ENCODE results near the gene KRT15.
"Not testable (repeated sequence)": the region's sequence is repeated elsewhere in the genome, so short reads cannot be mapped to it uniquely, and the experiment has no call there.

Gene KRT15

GRCh38 chr17:41544935-41545334, 26.2 kb upstream of the KRT15 start:
- no peak for DNase-seq (ENCODE audit: extremely low read depth in 1 of 2, low read depth in 1 of 2)

GRCh38 chr17:41544491-41544892, 25.8 kb upstream of the KRT15 start:
- DNase-seq (ENCODE audit: extremely low read depth in 1 of 2, low read depth in 1 of 2): no peak

GRCh38 chr17:41542786-41543185, 24.1 kb upstream of the KRT15 start:
- not testable (repeated sequence) for DNase-seq (ENCODE audit: extremely low read depth in 1 of 2, low read depth in 1 of 2)

GRCh38 chr17:41542357-41542756, 23.7 kb upstream of the KRT15 start:
- DNase-seq (ENCODE audit: extremely low read depth in 1 of 2, low read depth in 1 of 2): no peak

GRCh38 chr17:41540921-41541625, 22.4 kb upstream of the KRT15 start:
- no peak for DNase-seq (ENCODE audit: extremely low read depth in 1 of 2, low read depth in 1 of 2)

- DNase-seq (ENCODE audit: extremely low read depth in 1 of 2, low read depth in 1 of 2): no peak
These were observed 21.4 kb upstream of the KRT15 start for GRCh38 chr17:41539979-41540701.

GRCh38 chr17:41539071-41539492, 20.4 kb upstream of the KRT15 start:
- DNase-seq (ENCODE audit: extremely low read depth in 1 of 2, low read depth in 1 of 2): no peak

- no peak for DNase-seq (ENCODE audit: extremely low read depth in 1 of 2, low read depth in 1 of 2)
These were observed 19.9 kb upstream of the KRT15 start for GRCh38 chr17:41538565-41538991.

- DNase-seq (ENCODE audit: extremely low read depth in 1 of 2, low read depth in 1 of 2): no peak
These were observed 19.3 kb upstream of the KRT15 start for GRCh38 chr17:41537990-41538389.

GRCh38 chr17:41537614-41537954, 18.9 kb upstream of the KRT15 start:
- DNase-seq (ENCODE audit: extremely low read depth in 1 of 2, low read depth in 1 of 2): no peak

GRCh38 chr17:41536741-41537613, 18.3 kb upstream of the KRT15 start:
- no peak for DNase-seq (ENCODE audit: extremely low read depth in 1 of 2, low read depth in 1 of 2)

GRCh38 chr17:41535764-41536481, 17.2 kb upstream of the KRT15 start:
- no peak for DNase-seq (ENCODE audit: extremely low read depth in 1 of 2, low read depth in 1 of 2)

GRCh38 chr17:41534899-41535546, 16.3 kb upstream of the KRT15 start:
- DNase-seq (ENCODE audit: extremely low read depth in 1 of 2, low read depth in 1 of 2): no peak

- DNase-seq (ENCODE audit: extremely low read depth in 1 of 2, low read depth in 1 of 2): no peak
These were observed 14.9 kb upstream of the KRT15 start for GRCh38 chr17:41533613-41534012.

- no peak for DNase-seq (ENCODE audit: extremely low read depth in 1 of 2, low read depth in 1 of 2)
These were observed 14.4 kb upstream of the KRT15 start for GRCh38 chr17:41532947-41533570.

GRCh38 chr17:41531993-41532392, 13.3 kb upstream of the KRT15 start:
- DNase-seq (ENCODE audit: extremely low read depth in 1 of 2, low read depth in 1 of 2): no peak

GRCh38 chr17:41530062-41531048, 11.7 kb upstream of the KRT15 start:
- DNase-seq (ENCODE audit: extremely low read depth in 1 of 2, low read depth in 1 of 2): no peak

GRCh38 chr17:41529491-41529915, 10.8 kb upstream of the KRT15 start:
- DNase-seq (ENCODE audit: extremely low read depth in 1 of 2, low read depth in 1 of 2): no peak

- DNase-seq (ENCODE audit: extremely low read depth in 1 of 2, low read depth in 1 of 2): no peak
These were observed 10.3 kb upstream of the KRT15 start for GRCh38 chr17:41528959-41529353.
